ENCODE results near the gene PADI6. TPM values are rescaled to one million over a fixed set of nuclear protein-coding genes. Genes with fewer than 3 reads are reported as not detected.
"Not testable (repeated sequence)": the region's sequence is repeated elsewhere in the genome, so short reads cannot be mapped to it uniquely, and the experiment has no call there.

The PADI6 gene
- total and polyA plus RNA-seq, 10 of the 15 experiments (the other 5 are each of a cell fraction or from before 2014, with no cell fraction given), result not detected

DNA sequence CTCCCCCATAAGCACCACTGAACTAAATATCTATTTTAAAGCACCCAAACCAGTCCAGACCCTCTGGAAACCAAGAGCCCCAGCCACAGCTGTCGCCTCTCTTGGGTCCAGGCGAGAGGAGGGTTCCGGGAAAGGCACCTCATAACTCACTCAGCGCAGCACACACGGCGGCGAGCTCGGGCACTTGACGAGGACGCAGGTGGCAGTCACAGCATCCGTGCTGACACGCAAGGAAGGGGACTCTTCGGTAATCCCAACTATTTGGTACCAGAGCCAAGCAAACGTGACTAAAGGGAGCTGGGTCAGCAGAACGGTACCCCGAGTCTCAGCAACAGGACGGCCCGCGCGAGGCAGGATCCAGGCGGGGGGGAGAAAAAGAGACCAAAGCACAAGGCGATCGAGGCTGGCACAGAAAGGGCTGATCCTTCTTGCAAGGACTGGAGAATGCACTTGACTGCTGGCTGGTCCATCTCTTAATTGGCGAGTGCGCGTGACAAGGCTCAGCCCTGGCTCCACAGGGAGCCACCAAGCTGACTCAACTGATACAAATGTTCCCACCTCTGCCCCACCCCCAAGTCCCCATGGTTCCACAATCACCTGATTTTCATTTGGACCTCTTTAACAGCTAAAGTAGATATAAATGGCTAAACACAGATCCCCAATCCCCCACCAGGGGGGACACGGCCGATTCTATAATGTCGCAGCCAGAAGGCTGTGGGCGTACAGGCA lies 36.0 kb downstream of the PADI6 start:
- H3K4me3 ChIP-seq; H3K79me2 ChIP-seq (ENCODE audit: control insufficient read depth, insufficient read depth, low read length); ATAC-seq; H2AFZ ChIP-seq (ENCODE audit: control insufficient read depth, low read depth, low read length); RAD21 ChIA-PET (ENCODE audit: unreplicated experiment); BruUV-seq (replicated peaks); H3K27me3 ChIP-seq (replicated peaks in 1 of 2; ENCODE audit: control insufficient read depth in 2 of 2, insufficient read depth in 2 of 2, low read length in 1 of 2); H4K20me1 ChIP-seq (ENCODE audit: control insufficient read depth, insufficient read depth); intact Hi-C loops (cut with micrococcal nuclease; ENCODE audit: unreplicated experiment); H3K9ac ChIP-seq (ENCODE audit: control insufficient read depth, insufficient read depth, low read length); H3K9me3 ChIP-seq (replicated peaks; ENCODE audit: control insufficient read depth, insufficient read depth, low read length); SMC1A ChIA-PET (ENCODE audit: uncharacterized antibody, unreplicated experiment); H3K27ac ChIP-seq (ENCODE audit: control insufficient read depth, insufficient read depth); CTCF ChIA-PET; H3K4me1 ChIP-seq (ENCODE audit: control insufficient read depth, insufficient read depth, low read length); DNase-seq (ENCODE audit: low read depth, low spot score); H3K4me2 ChIP-seq (ENCODE audit: control insufficient read depth, insufficient read depth); POLR2A ChIA-PET; in situ Hi-C loops (cut with MboI); FAIRE-seq: not testable (repeated sequence)
- WGBS (ENCODE audit: insufficient coverage, insufficient replicate concordance, low lambda C conversion rate, missing lambda C conversion rate), result 94% methylated on average over 30 of the region's 30 CpGs
- TF ChIP-seq POLR2A (IDR thresholded peaks at IDR 0.05; ENCODE audit: low read depth, low read length), result 0 out of 2 replicates have a peak, but pooled peaks have one; percentile 35
- H3K36me3 ChIP-seq (ENCODE audit: control insufficient read depth in 2 of 2, insufficient read depth in 2 of 2, low read length in 1 of 2), result peaks cover 32 to 36% of the 10 kb centered on the region in 2 experiments

DNA sequence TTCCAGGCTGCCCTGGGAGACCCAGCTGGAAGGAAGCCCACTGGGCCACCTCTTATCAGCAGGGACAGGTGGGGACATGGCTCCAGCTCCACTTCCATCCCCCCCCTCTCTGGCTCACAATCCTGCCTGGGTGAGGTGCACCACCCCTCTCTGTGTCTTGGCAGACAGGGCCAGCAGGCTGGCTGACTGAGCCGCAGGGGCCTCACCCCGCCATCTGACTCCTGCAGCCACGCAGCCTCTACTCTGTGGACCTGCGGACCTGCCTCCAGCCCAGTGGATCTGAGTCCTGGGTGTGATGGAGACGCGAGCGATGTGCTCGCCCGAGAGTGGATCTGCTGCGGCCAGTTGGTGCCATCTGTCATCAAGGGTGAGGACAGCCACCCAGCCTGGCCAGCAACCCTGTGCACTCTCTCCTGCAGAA lies 37.4 kb downstream of the PADI6 start:
- Histone ChIP-seq H3K9ac (ENCODE audit: control insufficient read depth, insufficient read depth, low read length) (no peak overlapping the region), H3K79me2 (ENCODE audit: control insufficient read depth, insufficient read depth, low read length) (no peaks in the 10 kb centered on the region), H3K4me3 (no peak overlapping the region), H3K36me3 (ENCODE audit: control insufficient read depth in 2 of 2, insufficient read depth in 2 of 2, low read length in 1 of 2) (peaks cover 41 to 42% of the 10 kb centered on the region in 2 experiments), H3K27me3 (replicated peaks in 1 of 2; ENCODE audit: control insufficient read depth in 2 of 2, insufficient read depth in 2 of 2, low read length in 1 of 2) (no peaks in the 10 kb centered on the region), H3K4me1 (ENCODE audit: control insufficient read depth, insufficient read depth, low read length) (no peaks in the 10 kb centered on the region), H3K4me2 (ENCODE audit: control insufficient read depth, insufficient read depth) (no peak overlapping the region), H3K27ac (ENCODE audit: control insufficient read depth, insufficient read depth) (no peak overlapping the region), H2AFZ (ENCODE audit: control insufficient read depth, low read depth, low read length) (no peak overlapping the region), H3K9me3 (replicated peaks; ENCODE audit: control insufficient read depth, insufficient read depth, low read length) (no peaks in the 10 kb centered on the region), H4K20me1 (ENCODE audit: control insufficient read depth, insufficient read depth) (no peaks in the 10 kb centered on the region; the same call in 1 of the 2 replicates)
- no TSS peak for BruUV-seq (replicated peaks)
- ATAC-seq, result no peak
- SMC1A ChIA-PET (ENCODE audit: uncharacterized antibody, unreplicated experiment), result no interaction called here
- 93% methylated on average over 10 of the region's 10 CpGs for WGBS (ENCODE audit: insufficient coverage, insufficient replicate concordance, low lambda C conversion rate, missing lambda C conversion rate)
- TF ChIP-seq, protein P1, sequence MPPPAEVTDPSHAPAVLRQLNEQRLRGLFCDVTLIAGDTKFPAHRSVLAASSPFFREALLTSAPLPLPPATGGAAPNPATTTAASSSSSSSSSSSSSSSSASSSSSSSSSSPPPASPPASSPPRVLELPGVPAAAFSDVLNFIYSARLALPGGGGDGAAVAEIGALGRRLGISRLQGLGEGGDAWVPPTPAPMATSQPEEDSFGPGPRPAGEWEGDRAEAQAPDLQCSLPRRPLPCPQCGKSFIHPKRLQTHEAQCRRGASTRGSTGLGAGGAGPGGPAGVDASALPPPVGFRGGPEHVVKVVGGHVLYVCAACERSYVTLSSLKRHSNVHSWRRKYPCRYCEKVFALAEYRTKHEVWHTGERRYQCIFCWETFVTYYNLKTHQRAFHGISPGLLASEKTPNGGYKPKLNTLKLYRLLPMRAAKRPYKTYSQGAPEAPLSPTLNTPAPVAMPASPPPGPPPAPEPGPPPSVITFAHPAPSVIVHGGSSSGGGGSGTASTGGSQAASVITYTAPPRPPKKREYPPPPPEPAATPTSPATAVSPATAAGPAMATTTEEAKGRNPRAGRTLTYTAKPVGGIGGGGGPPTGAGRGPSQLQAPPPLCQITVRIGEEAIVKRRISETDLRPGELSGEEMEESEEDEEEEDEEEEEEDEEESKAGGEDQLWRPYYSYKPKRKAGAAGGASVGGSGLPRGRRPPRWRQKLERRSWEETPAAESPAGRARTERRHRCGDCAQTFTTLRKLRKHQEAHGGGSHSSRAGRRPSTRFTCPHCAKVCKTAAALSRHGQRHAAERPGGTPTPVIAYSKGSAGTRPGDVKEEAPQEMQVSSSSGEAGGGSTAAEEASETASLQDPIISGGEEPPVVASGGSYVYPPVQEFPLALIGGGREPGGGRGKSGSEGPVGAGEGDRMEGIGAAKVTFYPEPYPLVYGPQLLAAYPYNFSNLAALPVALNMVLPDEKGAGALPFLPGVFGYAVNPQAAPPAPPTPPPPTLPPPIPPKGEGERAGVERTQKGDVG (CRISPR knock-in tag; IDR thresholded peaks at IDR 0.05), result no peak
- peak; percentile 49; the same call in 1 of the 2 replicates for TF ChIP-seq POLR2A (IDR thresholded peaks at IDR 0.05; ENCODE audit: low read depth, low read length)
- POLR2A ChIA-PET, result no interaction called here
- no peak for DNase-seq (ENCODE audit: low read depth, low spot score)
- FAIRE-seq, result no peak
- in situ Hi-C loops (cut with MboI) (no loop called here), intact Hi-C loops (cut with micrococcal nuclease; ENCODE audit: unreplicated experiment) (no loop called here)
- RAD21 ChIA-PET (ENCODE audit: unreplicated experiment), result no interaction called here
- CTCF ChIA-PET, result interaction anchor here (0.6 kb wide), 1 partner anchor 27 kb away, joined by 3 read pairs; no protein-coding TSS in a partner anchor
